Gastrocnemius medialis (tissue), 4 donors: Measurements from ENCODE around the gene GATA1. TPM values are rescaled to one million over a fixed set of nuclear protein-coding genes. Genes with fewer than 3 reads are reported as not detected.

Source experiments
- ATAC-seq, 2 donors: fragments of 150-250 bp; one replicate each; pipeline ENCODE4 v1.9.1; 2016
- DNase-seq, 2 donors: peaks; one replicate each; pipeline ENCODE4 v3.0.0-alpha.2; 2019
- H3K27ac ChIP-seq, 4 donors: fragments of 200-600 bp; sonication (generic); 1 replicate in 1 of 4; 2 replicates in 3 of 4; pipeline ENCODE4 v1.5.1; 2016 to 2018; ENCODE audit warnings: mild to moderate bottlenecking in 2 of 4, moderate library complexity in 1 of 4
- H3K27me3 ChIP-seq, 3 donors: fragments of 200-600 bp; sonication (generic) in 2 of 3; 1 replicate in 1 of 3; 2 replicates in 2 of 3; pipeline versions ENCODE4 v1.5.1 to v1.6.0; 2016 to 2019; ENCODE audit warnings: mild to moderate bottlenecking in 1 of 3, moderate library complexity in 1 of 3
- H3K36me3 ChIP-seq, 2 donors: fragments of 200-600 bp; sonication (generic) in 1 of 2; one replicate each; pipeline ENCODE4 v1.5.1; 2017 to 2018
- H3K4me1 ChIP-seq, 2 donors: fragments of 200-600 bp; sonication (generic) in 1 of 2; one replicate each; pipeline ENCODE4 v1.5.1; 2016 to 2017; ENCODE audit warnings: mild to moderate bottlenecking in 2 of 2
- H3K4me3 ChIP-seq, 4 donors: fragments of 200-600 bp; sonication (generic) in 3 of 4; 1 replicate in 1 of 4; 2 replicates in 3 of 4; pipeline ENCODE4 v1.5.1; 2016 to 2019; ENCODE audit warnings: mild to moderate bottlenecking in 2 of 4
- H3K9me3 ChIP-seq, 3 donors: fragments of 200-600 bp; sonication (generic) in 2 of 3; 1 replicate in 1 of 3; 2 replicates in 2 of 3; pipeline ENCODE4 v1.5.1; 2016 to 2019
- CTCF ChIP-seq, 5 experiments: fragments of 450-650 bp in 3 of 5; fragments of 200-600 bp in 2 of 5; sonication (generic) in 2 of 5; IDR thresholded peaks in 4 of 5; conservative IDR thresholded peaks in 1 of 5; 1 replicate in 4 of 5; 2 replicates in 1 of 5; pipeline ENCODE4 v1.5.1; 2016 to 2019; ENCODE audit warnings: antibody characterized with exemption in 5 of 5, mild to moderate bottlenecking in 3 of 5, moderate library complexity in 3 of 5
- POLR2A ChIP-seq, 2 donors: fragments of 450-650 bp; IDR thresholded peaks; one replicate each; pipeline ENCODE4 v1.6.1; 2017; ENCODE audit warnings: antibody characterized with exemption in 2 of 2, mild to moderate bottlenecking in 2 of 2, moderate library complexity in 2 of 2
- in situ Hi-C, 4 donors: fragments of 200-750 bp; cut with MboI; loops; one replicate each; pipeline versions ENCODE4 v1.15.0 to v1.8.0; 2017; ENCODE audit warnings: low sequenced_read_pairs in 4 of 4
- intact Hi-C: fragments of 100-400 bp; cut with DNase I; formaldehyde crosslinking; loops from one replicate; pipeline ENCODE4 v1.15.1; 2023; ENCODE audit warnings: low total_unique reads
- total RNA-seq, 4 donors: library from RNA; depleted of rRNA; stranded (reverse); fragments of >200 nt; gene quantifications; one replicate each; pipeline versions ENCODE4 v1.1.0 to v1.2.3, GENCODE V29; 2016

The GATA1 gene
- total RNA-seq, 4 donors from 2014 or later, result not detected

- Histone ChIP-seq H3K9me3 (no peaks in the 10 kb centered on the region), H3K4me1 (peaks cover 0 to 6% of the 10 kb centered on the region in 2 donors), H3K27me3 (no peaks in the 10 kb centered on the region), H3K27ac (no peak overlapping the region), H3K4me3 (no peak overlapping the region), H3K36me3 (peaks cover 0 to 6% of the 10 kb centered on the region in 2 donors)
- ATAC-seq (no peak), DNase-seq (no peak)
- in situ Hi-C loops, result loop anchor here in 2 of 4 donors (10.0 to 25.0 kb wide), 3 partner anchors 61 to 144 kb away; partner anchors contain the start of genes PQBP1 (in 1 of the 2) and TIMM17B (in 1 of the 2)
- TF ChIP-seq POLR2A (IDR thresholded peaks at IDR 0.05), result no peak
- intact Hi-C loops, result loop anchor here (10.0 kb wide), 2 partner anchors 271 to 781 kb away; partner anchors contain the start of gene TBC1D25
These were observed 19.7 kb downstream of the GATA1 start for GRCh38 chrX:48806081-48806480.

DNA sequence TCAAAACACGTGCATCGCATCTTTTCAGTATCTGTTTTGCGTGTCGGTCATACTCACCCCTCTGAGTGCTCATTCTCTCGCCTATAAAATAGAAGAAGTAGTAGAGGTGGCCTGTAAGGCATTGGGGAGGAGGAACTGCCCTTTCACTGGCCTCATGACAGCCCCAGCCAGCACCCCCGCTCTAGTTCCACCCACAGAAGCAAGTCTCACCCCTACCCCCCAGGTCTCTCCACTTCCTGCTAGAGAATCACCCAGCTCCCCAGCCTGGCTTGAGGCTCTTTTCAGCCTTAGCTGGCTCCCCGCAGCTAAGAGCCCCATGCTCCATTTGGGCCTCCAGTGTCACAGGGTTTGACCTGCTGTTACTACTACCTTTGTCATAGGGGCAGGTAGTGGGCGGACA lies 27.3 kb downstream of the GATA1 start:
- no peak for ATAC-seq
- Histone ChIP-seq H3K4me3 (no peak overlapping the region), H3K27ac (no peak overlapping the region), H3K9me3 (no peaks in the 10 kb centered on the region), H3K27me3 (no peaks in the 10 kb centered on the region), H3K4me1 (no peaks in the 10 kb centered on the region), H3K36me3 (peaks cover 0 to 14% of the 10 kb centered on the region in 2 donors)
- intact Hi-C loops (no loop called here), in situ Hi-C loops (loop anchor here in 1 of 4 donors (25.0 kb wide), 1 partner anchor 151 kb away; no protein-coding TSS in a partner anchor)
- DNase-seq, result no peak
- TF ChIP-seq POLR2A (IDR thresholded peaks at IDR 0.05), result no peak

GRCh38 chrX:48814722-48815121 lies 28.3 kb downstream of the GATA1 start:
- no peaks in the 10 kb centered on the region for H3K27me3 ChIP-seq
- H3K27ac ChIP-seq, result no peak overlapping the region
- H3K4me3 ChIP-seq, result no peak overlapping the region
- peaks cover 0 to 14% of the 10 kb centered on the region in 2 donors for H3K36me3 ChIP-seq
- ATAC-seq, result no peak
- intact Hi-C loops, result no loop called here
- H3K9me3 ChIP-seq, result no peaks in the 10 kb centered on the region
- no peaks in the 10 kb centered on the region for H3K4me1 ChIP-seq
- no peak for DNase-seq
- TF ChIP-seq CTCF (IDR thresholded peaks at IDR 0.05 in 4 of 5, conservative IDR thresholded peaks at IDR 0.05 in 1 of 5) (no peak), POLR2A (IDR thresholded peaks at IDR 0.05) (no peak)
- in situ Hi-C loops, result loop anchor here in 1 of 4 donors (25.0 kb wide), 1 partner anchor 152 kb away; no protein-coding TSS in a partner anchor

DNA sequence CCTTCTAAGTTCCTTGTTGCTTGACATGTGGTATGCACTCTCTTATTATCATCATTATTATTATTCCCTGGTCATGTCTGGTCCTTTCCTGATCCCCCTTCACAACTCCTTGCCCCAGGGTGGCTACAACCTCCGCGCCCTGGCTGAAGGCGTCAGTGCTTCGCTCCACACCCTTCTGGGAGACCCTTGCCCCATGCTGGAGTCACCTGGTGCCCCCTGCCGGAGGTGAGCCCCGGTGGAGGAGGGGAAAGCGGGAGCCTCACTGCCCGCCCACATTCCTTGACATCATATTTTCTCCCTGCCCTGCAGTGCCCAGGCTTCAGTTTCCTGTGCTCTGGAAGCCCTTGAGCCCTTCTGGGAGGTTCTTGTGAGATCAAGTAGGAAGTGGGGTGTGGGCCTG lies 28.9 kb downstream of the GATA1 start:
- Histone ChIP-seq H3K27me3 (no peaks in the 10 kb centered on the region), H3K4me3 (no peak overlapping the region), H3K36me3 (peaks cover 0 to 14% of the 10 kb centered on the region in 2 donors), H3K4me1 (no peaks in the 10 kb centered on the region), H3K9me3 (no peaks in the 10 kb centered on the region), H3K27ac (no peak overlapping the region)
- intact Hi-C loops (no loop called here), in situ Hi-C loops (loop anchor here in 1 of 4 donors (25.0 kb wide), 1 partner anchor 153 kb away; no protein-coding TSS in a partner anchor)
- no peak for ATAC-seq
- no peak for DNase-seq
- TF ChIP-seq POLR2A (IDR thresholded peaks at IDR 0.05) (no peak), CTCF (IDR thresholded peaks at IDR 0.05 in 4 of 5, conservative IDR thresholded peaks at IDR 0.05 in 1 of 5) (no peak)

- DNase-seq, result no peak
- H3K9me3 ChIP-seq, result no peaks in the 10 kb centered on the region
- intact Hi-C loops (no loop called here), in situ Hi-C loops (loop anchor here in 1 of 4 donors (25.0 kb wide), 1 partner anchor 154 kb away; no protein-coding TSS in a partner anchor)
- no peak for TF ChIP-seq CTCF (IDR thresholded peaks at IDR 0.05 in 4 of 5, conservative IDR thresholded peaks at IDR 0.05 in 1 of 5)
- no peak for TF ChIP-seq POLR2A (IDR thresholded peaks at IDR 0.05)
- H3K4me1 ChIP-seq, result no peaks in the 10 kb centered on the region
- peaks cover 0 to 12% of the 10 kb centered on the region in 2 donors for H3K36me3 ChIP-seq
- no peak for ATAC-seq
- no peak overlapping the region for H3K27ac ChIP-seq
- no peaks in the 10 kb centered on the region for H3K27me3 ChIP-seq
- no peak overlapping the region for H3K4me3 ChIP-seq
These were observed 29.8 kb downstream of the GATA1 start for GRCh38 chrX:48816014-48816810.
